ENCODE results near the gene RBM43.
"Not testable (repeated sequence)": the region's sequence is repeated elsewhere in the genome, so short reads cannot be mapped to it uniquely, and the experiment has no call there.

The RBM43 gene

GRCh38 chr2:151241224-151241623, 20.4 kb downstream of the RBM43 start:
- DNase-seq: no peak

DNA sequence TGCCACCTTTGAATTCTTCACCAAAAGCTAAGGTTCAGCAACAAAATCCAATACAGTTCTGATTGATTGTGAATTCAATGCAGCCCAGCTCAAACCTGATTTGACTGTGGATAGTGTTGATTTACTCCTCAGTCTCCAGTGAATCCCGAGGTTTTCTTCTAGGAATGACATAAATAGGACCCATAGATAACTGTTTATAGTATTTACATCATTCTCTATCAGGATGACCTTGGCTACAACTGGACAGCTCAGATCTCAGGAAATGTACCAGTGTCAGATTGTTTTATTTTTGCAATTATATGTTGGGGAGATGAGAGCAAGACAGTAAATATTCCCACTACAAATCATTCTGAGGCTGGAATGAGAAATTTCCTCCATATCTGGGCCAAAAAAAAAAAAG, 21.2 kb downstream of the RBM43 start:
- no peaks in the 10 kb centered on the region for H3K36me3 ChIP-seq (ENCODE audit: control insufficient read depth in 4 of 4, insufficient read depth in 4 of 4, low read length in 3 of 4)
- no peak overlapping the region for H3K4me3 ChIP-seq (ENCODE audit: control insufficient read depth in 1 of 7, extremely low read depth in 1 of 7, insufficient read depth in 4 of 7, low read depth in 2 of 7, low read length in 6 of 7)
- ChIA-PET POLR2A (no interaction called here), CTCF (interaction anchor here (0.7 to 2.7 kb wide), 3 partner anchors 197 to 1644 kb away, joined by 3 to 17 read pairs (median 5); no protein-coding TSS in a partner anchor)
- WGBS (ENCODE audit: insufficient coverage): no CpG with 5 or more reads among the region's 1 CpG
- no peaks in the 10 kb centered on the region for H3K4me1 ChIP-seq (ENCODE audit: control extremely low read depth in 1 of 4, control insufficient read depth in 4 of 4, insufficient read depth in 4 of 4, low read length in 3 of 4)
- H3K27me3 ChIP-seq (replicated peaks in 2 of 5; ENCODE audit: control insufficient read depth in 4 of 5, insufficient read depth in 5 of 5, low read length in 4 of 5): no peaks in the 10 kb centered on the region
- H3K27ac ChIP-seq (ENCODE audit: insufficient read depth in 1 of 2, low read depth in 1 of 2, low read length in 2 of 2, poor library complexity in 1 of 2, severe bottlenecking in 2 of 2): no peak overlapping the region
- DNase-seq: no peak
- H3K9me3 ChIP-seq (ENCODE audit: control extremely low read depth in 1 of 5, control insufficient read depth in 4 of 5, insufficient read depth in 2 of 5, low read depth in 1 of 5, low read length in 4 of 5): peaks cover 0 to 4% (median 0%) of the 10 kb centered on the region in 5 experiments

More at GRCh38 chr2:151241224-151241623, 20.4 kb downstream of the RBM43 start:
- peaks cover 0 to 5% (median under 1%) of the 10 kb centered on the region in 5 experiments for H3K9me3 ChIP-seq (ENCODE audit: control extremely low read depth in 1 of 5, control insufficient read depth in 4 of 5, insufficient read depth in 2 of 5, low read depth in 1 of 5, low read length in 4 of 5)
- no peak overlapping the region for H3K4me3 ChIP-seq (ENCODE audit: control insufficient read depth in 1 of 7, extremely low read depth in 1 of 7, insufficient read depth in 4 of 7, low read depth in 2 of 7, low read length in 6 of 7)
- ChIA-PET CTCF (no interaction called here), POLR2A (no interaction called here)
- no peaks in the 10 kb centered on the region for H3K27me3 ChIP-seq (replicated peaks in 2 of 5; ENCODE audit: control insufficient read depth in 4 of 5, insufficient read depth in 5 of 5, low read length in 4 of 5)
- no peaks in the 10 kb centered on the region for H3K36me3 ChIP-seq (ENCODE audit: control insufficient read depth in 4 of 4, insufficient read depth in 4 of 4, low read length in 3 of 4)
- 100% methylated on average over 1 of the region's 3 CpGs for WGBS (ENCODE audit: insufficient coverage)
- no peak overlapping the region for H3K27ac ChIP-seq (ENCODE audit: insufficient read depth in 1 of 2, low read depth in 1 of 2, low read length in 2 of 2, poor library complexity in 1 of 2, severe bottlenecking in 2 of 2)
- H3K4me1 ChIP-seq (ENCODE audit: control extremely low read depth in 1 of 4, control insufficient read depth in 4 of 4, insufficient read depth in 4 of 4, low read length in 3 of 4): no peaks in the 10 kb centered on the region

DNA sequence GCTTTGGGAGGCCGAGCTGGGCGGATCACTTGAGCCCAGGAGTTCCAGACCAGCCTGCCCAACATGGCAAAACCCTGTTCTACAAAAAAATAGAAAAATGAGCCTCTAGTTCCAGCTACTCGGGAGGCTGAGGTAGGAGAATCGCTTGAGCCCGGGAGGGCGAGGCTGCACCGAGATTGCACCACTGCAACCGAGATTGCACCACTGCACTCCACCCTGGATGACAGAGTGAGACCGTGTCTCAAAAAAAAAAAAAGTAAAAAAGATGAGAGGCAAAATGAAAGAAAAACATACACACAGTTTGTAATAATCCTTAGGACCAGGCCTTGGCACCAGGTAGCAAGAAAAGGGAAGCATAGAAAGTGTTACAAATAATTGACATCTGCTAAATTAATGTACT, 22.0 kb downstream of the RBM43 start:
- POLR2A ChIA-PET: no interaction called here
- Histone ChIP-seq H3K9me3 (ENCODE audit: control extremely low read depth in 1 of 5, control insufficient read depth in 4 of 5, insufficient read depth in 2 of 5, low read depth in 1 of 5, low read length in 4 of 5) (no peaks in the 10 kb centered on the region), H3K36me3 (ENCODE audit: control insufficient read depth in 4 of 4, insufficient read depth in 4 of 4, low read length in 3 of 4) (no peaks in the 10 kb centered on the region), H3K27ac (ENCODE audit: insufficient read depth in 1 of 2, low read depth in 1 of 2, low read length in 2 of 2, poor library complexity in 1 of 2, severe bottlenecking in 2 of 2) (no peak overlapping the region), H3K4me3 (ENCODE audit: control insufficient read depth in 1 of 7, extremely low read depth in 1 of 7, insufficient read depth in 4 of 7, low read depth in 2 of 7, low read length in 6 of 7) (no peak overlapping the region), H3K4me1 (ENCODE audit: control extremely low read depth in 1 of 4, control insufficient read depth in 4 of 4, insufficient read depth in 4 of 4, low read length in 3 of 4) (no peaks in the 10 kb centered on the region), H3K27me3 (replicated peaks in 2 of 5; ENCODE audit: control insufficient read depth in 4 of 5, insufficient read depth in 5 of 5, low read length in 4 of 5) (no peaks in the 10 kb centered on the region)
- no peak for DNase-seq
- WGBS (ENCODE audit: insufficient coverage): 80% methylated on average over 7 of the region's 9 CpGs
- CTCF ChIA-PET: interaction anchor here (1.0 to 2.7 kb wide), 13 partner anchors 9 to 1908 kb away, joined by 3 to 17 read pairs (median 4); partner anchors contain the start of gene RBM43

- peak; percentile 73 to 88 (median 87) for DNase-seq
- no peak overlapping the region for H3K27ac ChIP-seq (ENCODE audit: insufficient read depth in 1 of 2, low read depth in 1 of 2, low read length in 2 of 2, poor library complexity in 1 of 2, severe bottlenecking in 2 of 2)
- H3K4me1 ChIP-seq (ENCODE audit: control extremely low read depth in 1 of 4, control insufficient read depth in 4 of 4, insufficient read depth in 4 of 4, low read length in 3 of 4): no peaks in the 10 kb centered on the region
- no peaks in the 10 kb centered on the region for H3K27me3 ChIP-seq (replicated peaks in 2 of 5; ENCODE audit: control insufficient read depth in 4 of 5, insufficient read depth in 5 of 5, low read length in 4 of 5)
- ChIA-PET POLR2A (no interaction called here), CTCF (interaction anchor here (0.6 to 2.7 kb wide), 25 partner anchors 9 to 1908 kb away, joined by 3 to 17 read pairs (median 3); partner anchors contain the start of gene RBM43)
- no peaks in the 10 kb centered on the region for H3K9me3 ChIP-seq (ENCODE audit: control extremely low read depth in 1 of 5, control insufficient read depth in 4 of 5, insufficient read depth in 2 of 5, low read depth in 1 of 5, low read length in 4 of 5)
- no peaks in the 10 kb centered on the region for H3K36me3 ChIP-seq (ENCODE audit: control insufficient read depth in 4 of 4, insufficient read depth in 4 of 4, low read length in 3 of 4)
- H3K4me3 ChIP-seq (ENCODE audit: control insufficient read depth in 1 of 7, extremely low read depth in 1 of 7, insufficient read depth in 4 of 7, low read depth in 2 of 7, low read length in 6 of 7): no peak overlapping the region
- WGBS (ENCODE audit: insufficient coverage): 5% methylated on average over 2 of the region's 6 CpGs
Observed at GRCh38 chr2:151238527-151239487, 22.9 kb downstream of the RBM43 start.

GRCh38 chr2:151237422-151238025, 24.1 kb downstream of the RBM43 start:
- Histone ChIP-seq H3K36me3 (ENCODE audit: control insufficient read depth in 4 of 4, insufficient read depth in 4 of 4, low read length in 3 of 4) (no peaks in the 10 kb centered on the region), H3K27ac (ENCODE audit: insufficient read depth in 1 of 2, low read depth in 1 of 2, low read length in 2 of 2, poor library complexity in 1 of 2, severe bottlenecking in 2 of 2) (no peak overlapping the region), H3K4me1 (ENCODE audit: control extremely low read depth in 1 of 4, control insufficient read depth in 4 of 4, insufficient read depth in 4 of 4, low read length in 3 of 4) (no peaks in the 10 kb centered on the region), H3K4me3 (ENCODE audit: control insufficient read depth in 1 of 7, extremely low read depth in 1 of 7, insufficient read depth in 4 of 7, low read depth in 2 of 7, low read length in 6 of 7) (no peak overlapping the region), H3K9me3 (ENCODE audit: control extremely low read depth in 1 of 5, control insufficient read depth in 4 of 5, insufficient read depth in 2 of 5, low read depth in 1 of 5, low read length in 4 of 5) (no peaks in the 10 kb centered on the region), H3K27me3 (replicated peaks in 2 of 5; ENCODE audit: control insufficient read depth in 4 of 5, insufficient read depth in 5 of 5, low read length in 4 of 5) (no peaks in the 10 kb centered on the region)
- WGBS (ENCODE audit: insufficient coverage): 64% methylated on average over 2 of the region's 4 CpGs
- peak in 2 of 3 donors; percentile 20 to 33 for DNase-seq
- ChIA-PET POLR2A (no interaction called here), CTCF (interaction anchor here (0.8 to 1.7 kb wide), 2 partner anchors 11 to 64 kb away, joined by 3 to 7 read pairs; no protein-coding TSS in a partner anchor)

DNA sequence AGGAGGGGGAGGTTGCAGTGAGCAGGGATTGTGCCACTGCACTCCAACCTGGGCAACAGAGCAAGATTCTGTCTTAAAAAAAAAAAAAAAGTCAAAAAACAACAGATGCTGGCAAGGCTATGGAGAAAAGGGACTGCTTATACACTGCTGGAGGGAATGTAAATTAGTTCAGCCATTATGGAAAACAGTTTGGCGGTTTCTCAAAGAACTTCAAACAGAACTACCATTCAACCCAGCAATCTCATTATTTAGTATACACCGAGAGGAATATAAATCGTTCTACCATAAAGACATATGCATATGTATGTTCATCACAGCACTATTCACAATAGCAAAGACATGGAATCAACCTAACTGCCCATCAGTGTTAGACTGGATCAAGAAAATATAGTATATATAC, 27.9 kb downstream of the RBM43 start:
- H3K27me3 ChIP-seq (replicated peaks in 2 of 5; ENCODE audit: control insufficient read depth in 4 of 5, insufficient read depth in 5 of 5, low read length in 4 of 5); H3K36me3 ChIP-seq (ENCODE audit: control insufficient read depth in 4 of 4, insufficient read depth in 4 of 4, low read length in 3 of 4); H3K4me3 ChIP-seq (ENCODE audit: control insufficient read depth in 1 of 7, extremely low read depth in 1 of 7, insufficient read depth in 4 of 7, low read depth in 2 of 7, low read length in 6 of 7); DNase-seq; POLR2A ChIA-PET; H3K27ac ChIP-seq (ENCODE audit: insufficient read depth in 1 of 2, low read depth in 1 of 2, low read length in 2 of 2, poor library complexity in 1 of 2, severe bottlenecking in 2 of 2); H3K4me1 ChIP-seq (ENCODE audit: control extremely low read depth in 1 of 4, control insufficient read depth in 4 of 4, insufficient read depth in 4 of 4, low read length in 3 of 4); CTCF ChIA-PET; H3K9me3 ChIP-seq (ENCODE audit: control extremely low read depth in 1 of 5, control insufficient read depth in 4 of 5, insufficient read depth in 2 of 5, low read depth in 1 of 5, low read length in 4 of 5): not testable (repeated sequence)
- 80% methylated on average over 1 of the region's 3 CpGs for WGBS (ENCODE audit: insufficient coverage)

DNA sequence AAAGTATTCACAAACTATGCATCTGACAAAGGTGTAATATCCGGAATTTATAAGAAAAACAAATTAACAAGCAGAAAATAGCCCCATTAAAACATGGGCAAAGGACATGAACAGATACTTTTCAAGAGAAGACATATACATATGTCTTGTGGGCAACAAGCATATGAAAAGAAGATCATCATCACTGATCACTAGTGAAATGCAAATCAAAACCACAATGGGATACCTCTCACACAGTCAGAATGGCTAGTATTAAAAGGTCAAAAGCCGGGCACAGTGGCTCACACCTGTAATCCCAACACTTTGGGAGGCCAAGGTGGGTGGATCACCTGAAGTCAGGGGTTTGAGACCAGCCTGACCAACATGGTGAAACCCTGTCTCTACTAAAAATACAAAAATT, 28.4 kb downstream of the RBM43 start:
- H3K27me3 ChIP-seq (replicated peaks in 2 of 5; ENCODE audit: control insufficient read depth in 4 of 5, insufficient read depth in 5 of 5, low read length in 4 of 5); DNase-seq; H3K27ac ChIP-seq (ENCODE audit: insufficient read depth in 1 of 2, low read depth in 1 of 2, low read length in 2 of 2, poor library complexity in 1 of 2, severe bottlenecking in 2 of 2); CTCF ChIA-PET; H3K36me3 ChIP-seq (ENCODE audit: control insufficient read depth in 4 of 4, insufficient read depth in 4 of 4, low read length in 3 of 4); H3K9me3 ChIP-seq (ENCODE audit: control extremely low read depth in 1 of 5, control insufficient read depth in 4 of 5, insufficient read depth in 2 of 5, low read depth in 1 of 5, low read length in 4 of 5); POLR2A ChIA-PET; H3K4me3 ChIP-seq (ENCODE audit: control insufficient read depth in 1 of 7, extremely low read depth in 1 of 7, insufficient read depth in 4 of 7, low read depth in 2 of 7, low read length in 6 of 7); H3K4me1 ChIP-seq (ENCODE audit: control extremely low read depth in 1 of 4, control insufficient read depth in 4 of 4, insufficient read depth in 4 of 4, low read length in 3 of 4): not testable (repeated sequence)
- no CpG with 5 or more reads among the region's 2 CpGs for WGBS (ENCODE audit: insufficient coverage)
